HG03135 (cell line): ENCODE measurements around the gene JAGN1.
"Not testable (repeated sequence)": the region's sequence is repeated elsewhere in the genome, so short reads cannot be mapped to it uniquely, and the experiment has no call there.

Source experiments
- ATAC-seq: cut with Tn5 transposase; IDR thresholded peaks from one replicate; pipeline ENCODE4 v1.9.1; 2021; ENCODE audit warnings: mild to moderate bottlenecking, moderate library complexity; ENCODE audit not compliant: unreplicated experiment

Gene JAGN1

DNA sequence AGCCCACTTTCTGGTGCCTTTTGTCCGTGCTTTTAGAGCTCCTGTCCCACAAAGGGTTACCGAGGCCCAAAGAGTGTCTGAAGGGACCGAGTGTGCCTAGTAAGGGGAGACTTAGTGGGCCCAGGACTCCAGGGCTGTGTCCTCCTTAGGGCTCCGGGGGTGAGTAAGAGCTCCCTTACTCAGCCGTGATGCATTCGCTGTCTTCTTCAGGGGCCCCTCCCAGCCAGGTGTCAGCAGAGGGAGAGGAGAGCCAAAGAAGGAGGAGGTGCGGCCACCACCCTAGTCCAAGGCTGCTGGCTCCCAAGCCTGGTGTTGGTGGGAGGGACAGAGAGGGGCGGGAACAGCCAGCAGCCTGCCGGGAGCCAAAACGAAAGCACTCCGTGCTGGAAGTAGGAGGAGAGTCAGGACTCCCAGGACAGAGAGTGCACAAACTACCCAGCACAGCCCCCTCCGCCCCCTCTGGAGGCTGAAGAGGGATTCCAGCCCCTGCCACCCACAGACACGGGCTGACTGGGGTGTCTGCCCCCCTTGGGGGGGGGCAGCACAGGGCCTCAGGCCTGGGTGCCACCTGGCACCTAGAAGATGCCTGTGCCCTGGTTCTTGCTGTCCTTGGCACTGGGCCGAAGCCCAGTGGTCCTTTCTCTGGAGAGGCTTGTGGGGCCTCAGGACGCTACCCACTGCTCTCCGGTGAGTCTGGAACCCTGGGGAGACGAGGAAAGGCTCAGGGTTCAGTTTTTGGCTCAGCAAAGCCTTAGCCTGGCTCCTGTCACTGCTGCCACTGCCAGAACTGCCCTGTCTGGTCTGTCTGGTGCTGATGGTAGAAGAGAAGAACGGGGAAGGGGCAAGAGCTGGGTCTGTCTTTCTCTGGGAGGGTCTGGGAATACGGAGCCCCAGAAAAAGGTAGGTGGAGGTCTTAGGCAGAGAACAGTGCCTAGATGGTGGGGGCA is 26.6 kb downstream of the JAGN1 start, which contains the start of gene IL17RC:
IL17RC (plus strand) TSS at position 365 of the 947 bp plus-strand sequence; CDS start at position 583, 218 bp downstream.
- no peak for ATAC-seq

DNA sequence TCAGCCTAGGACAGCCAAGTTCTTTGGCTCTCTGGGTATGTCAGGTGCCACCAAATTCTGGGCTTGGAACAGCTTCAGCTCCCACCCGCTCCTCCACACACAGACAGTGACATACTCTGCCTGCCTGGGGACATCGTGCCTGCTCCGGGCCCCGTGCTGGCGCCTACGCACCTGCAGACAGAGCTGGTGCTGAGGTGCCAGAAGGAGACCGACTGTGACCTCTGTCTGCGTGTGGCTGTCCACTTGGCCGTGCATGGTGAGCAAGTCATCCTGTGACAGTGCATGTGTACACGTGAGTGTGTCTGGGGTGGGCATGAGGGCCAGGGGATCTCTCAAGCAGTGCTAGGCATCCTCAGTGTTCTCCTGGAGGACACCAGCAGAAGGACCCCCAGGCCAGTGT is 27.4 kb downstream of the JAGN1 start:
- ATAC-seq, result no peak

DNA sequence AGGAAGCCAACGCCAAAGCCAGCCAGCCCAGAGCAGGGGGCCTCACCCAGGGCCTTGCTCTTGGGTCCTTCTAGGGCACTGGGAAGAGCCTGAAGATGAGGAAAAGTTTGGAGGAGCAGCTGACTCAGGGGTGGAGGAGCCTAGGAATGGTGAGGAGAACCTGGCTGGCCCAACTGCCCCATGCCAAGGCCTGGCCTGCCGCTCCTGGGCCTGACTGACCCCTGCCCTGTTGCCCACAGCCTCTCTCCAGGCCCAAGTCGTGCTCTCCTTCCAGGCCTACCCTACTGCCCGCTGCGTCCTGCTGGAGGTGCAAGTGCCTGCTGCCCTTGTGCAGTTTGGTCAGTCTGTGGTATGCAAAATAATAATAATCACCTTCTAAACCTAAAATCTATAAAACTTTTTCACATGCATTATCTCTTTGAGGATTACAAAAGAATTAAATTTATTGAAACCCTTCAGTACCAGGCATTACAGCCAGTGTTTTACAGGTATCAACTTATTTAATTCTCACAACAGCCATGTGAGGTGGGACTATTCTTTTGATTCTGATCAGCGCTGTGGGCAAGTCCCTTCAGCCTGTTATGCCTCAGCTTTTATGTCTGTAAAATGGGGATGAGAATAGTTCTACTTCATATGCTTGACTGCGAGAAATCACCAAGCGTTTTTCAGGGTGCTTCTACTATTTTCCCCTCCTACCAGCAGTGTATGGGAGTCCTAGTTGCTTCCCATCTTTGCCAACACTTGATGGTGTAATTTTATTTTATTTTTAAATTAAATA is 28.0 kb downstream of the JAGN1 start:
- no peak for ATAC-seq

DNA sequence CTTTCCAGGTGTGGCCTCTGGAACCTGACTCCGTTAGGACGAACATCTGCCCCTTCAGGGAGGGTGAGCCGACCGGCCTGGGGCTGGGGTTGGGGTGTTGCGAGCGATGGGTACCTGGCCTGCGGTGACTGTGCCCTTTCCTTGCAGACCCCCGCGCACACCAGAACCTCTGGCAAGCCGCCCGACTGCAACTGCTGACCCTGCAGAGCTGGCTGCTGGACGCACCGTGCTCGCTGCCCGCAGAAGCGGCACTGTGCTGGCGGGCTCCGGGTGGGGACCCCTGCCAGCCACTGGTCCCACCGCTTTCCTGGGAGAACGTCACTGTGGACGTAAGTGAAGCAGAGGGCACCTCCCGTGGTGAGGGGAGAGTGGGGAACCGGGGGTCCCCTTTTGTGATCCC is 37.7 kb downstream of the JAGN1 start:
- ATAC-seq, result no peak

DNA sequence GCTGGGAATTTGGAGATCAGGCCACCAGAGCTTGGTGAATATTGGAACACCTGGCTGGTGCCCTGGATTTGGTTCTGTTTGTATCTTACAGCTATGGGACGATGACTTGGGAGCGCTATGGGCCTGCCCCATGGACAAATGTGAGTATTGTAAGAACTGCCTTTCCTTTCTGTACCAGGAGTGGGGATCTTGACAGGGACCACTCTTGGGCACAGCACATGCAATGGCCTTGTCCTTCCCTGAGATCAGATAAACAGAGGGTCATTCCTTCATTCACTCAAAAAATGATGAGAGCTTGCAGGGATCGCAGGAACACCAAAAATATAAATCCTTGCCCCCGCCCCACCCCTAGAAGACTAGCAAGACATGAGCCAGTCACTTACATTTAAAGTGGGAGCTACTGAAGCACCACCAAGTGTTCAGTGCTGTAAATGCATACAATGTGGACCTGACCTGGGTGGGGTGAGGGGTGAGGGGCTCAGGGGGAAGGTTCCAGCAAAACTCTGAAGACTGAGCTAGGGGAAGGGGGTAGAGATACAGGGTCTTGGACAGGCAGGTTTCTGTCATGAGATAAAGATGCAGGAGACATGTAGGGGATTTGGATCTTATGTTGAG is 40.5 kb downstream of the JAGN1 start:
- ATAC-seq, result no peak

DNA sequence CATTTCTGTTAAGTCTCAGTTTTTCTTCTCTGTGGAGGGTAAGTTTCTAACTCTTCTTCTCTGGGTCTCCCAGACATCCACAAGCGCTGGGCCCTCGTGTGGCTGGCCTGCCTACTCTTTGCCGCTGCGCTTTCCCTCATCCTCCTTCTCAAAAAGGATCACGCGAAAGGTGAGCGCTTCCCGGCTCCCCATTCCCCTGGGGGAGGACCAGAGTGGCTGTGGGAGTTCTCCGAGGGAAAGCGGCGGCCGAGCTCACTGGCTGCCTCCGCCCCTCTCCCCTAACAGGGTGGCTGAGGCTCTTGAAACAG is 42.1 kb downstream of the JAGN1 start:
- ATAC-seq, result no peak

DNA sequence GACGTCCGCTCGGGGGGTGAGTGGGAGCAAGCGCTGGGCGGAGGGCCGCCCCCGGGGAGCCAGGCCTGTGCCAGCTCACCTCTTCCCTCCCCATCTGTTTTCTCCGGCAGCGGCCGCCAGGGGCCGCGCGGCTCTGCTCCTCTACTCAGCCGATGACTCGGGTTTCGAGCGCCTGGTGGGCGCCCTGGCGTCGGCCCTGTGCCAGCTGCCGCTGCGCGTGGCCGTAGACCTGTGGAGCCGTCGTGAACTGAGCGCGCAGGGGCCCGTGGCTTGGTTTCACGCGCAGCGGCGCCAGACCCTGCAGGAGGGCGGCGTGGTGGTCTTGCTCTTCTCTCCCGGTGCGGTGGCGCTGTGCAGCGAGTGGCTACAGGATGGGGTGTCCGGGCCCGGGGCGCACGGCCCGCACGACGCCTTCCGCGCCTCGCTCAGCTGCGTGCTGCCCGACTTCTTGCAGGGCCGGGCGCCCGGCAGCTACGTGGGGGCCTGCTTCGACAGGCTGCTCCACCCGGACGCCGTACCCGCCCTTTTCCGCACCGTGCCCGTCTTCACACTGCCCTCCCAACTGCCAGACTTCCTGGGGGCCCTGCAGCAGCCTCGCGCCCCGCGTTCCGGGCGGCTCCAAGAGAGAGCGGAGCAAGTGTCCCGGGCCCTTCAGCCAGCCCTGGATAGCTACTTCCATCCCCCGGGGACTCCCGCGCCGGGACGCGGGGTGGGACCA is 42.6 kb downstream of the JAGN1 start:
- peak; percentile 66 for ATAC-seq

DNA sequence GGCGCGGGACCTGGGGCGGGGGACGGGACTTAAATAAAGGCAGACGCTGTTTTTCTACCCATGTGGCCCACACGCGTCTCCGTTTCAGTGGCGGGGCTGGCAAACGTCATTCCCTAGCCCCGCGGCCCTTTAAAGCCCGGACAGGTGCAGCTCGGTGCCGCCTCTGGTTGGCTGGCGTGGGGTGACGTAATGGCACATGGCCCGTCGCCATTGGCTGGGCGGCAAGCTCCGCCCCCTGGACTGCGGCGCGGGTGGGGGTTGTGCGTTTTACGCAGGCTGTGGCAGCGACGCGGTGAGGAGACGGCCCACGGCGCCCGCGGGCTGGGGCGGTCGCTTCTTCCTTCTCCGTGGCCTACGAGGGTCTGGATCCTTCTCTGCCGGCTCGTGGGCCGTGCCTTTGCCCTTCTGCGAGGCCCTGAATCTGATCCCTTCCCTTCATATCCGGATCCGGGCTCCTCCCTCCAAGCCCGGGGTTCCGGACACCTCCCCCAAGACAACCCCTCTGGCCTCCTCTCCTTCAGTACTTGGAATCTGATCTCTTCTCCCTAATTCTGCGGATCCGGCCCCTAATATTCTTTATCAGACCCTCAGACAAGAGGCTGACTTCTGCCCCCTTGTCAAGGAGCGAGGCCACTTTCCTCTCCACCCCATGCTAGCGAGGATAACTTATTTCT is 43.3 kb downstream of the JAGN1 start, which contains the start of gene CRELD1:
CRELD1 (plus strand) TSS at position 274 of the 674 bp plus-strand sequence. CDS start 605 bp downstream, outside the sequence.
- ATAC-seq, result peak; percentile 88

DNA sequence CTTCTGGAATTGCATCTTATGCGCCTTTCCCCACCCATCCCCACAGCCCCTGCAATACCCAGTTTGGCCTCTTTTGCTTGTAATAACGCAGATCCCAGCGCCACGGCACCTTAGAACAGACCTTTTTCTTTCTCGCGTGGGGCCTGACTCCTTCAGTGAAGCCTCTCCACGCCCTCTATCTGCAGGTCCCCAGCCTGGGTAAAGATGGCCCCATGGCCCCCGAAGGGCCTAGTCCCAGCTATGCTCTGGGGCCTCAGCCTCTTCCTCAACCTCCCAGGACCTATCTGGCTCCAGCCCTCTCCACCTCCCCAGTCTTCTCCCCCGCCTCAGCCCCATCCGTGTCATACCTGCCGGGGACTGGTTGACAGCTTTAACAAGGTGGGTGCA is 43.8 kb downstream of the JAGN1 start:
- peak; percentile 1 for ATAC-seq

DNA sequence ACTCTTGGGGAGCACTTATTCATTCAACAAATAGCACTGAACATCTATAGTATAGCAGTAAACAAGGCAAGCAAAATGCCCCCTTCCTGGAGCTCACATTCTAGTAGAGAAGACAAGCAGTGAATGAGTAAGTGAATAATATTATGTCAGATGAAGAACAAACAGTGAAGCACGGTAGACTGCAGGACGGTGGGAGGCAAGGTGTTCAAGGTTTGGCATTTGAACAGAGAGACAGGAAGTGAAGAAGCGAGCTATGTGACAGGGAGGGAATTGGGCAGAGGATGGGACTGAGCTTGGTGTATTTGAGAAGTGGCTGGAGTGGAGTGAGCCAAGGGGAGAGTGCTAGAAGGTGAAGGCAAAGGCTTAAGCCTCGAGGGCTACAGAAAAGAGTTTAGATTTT is 44.6 kb downstream of the JAGN1 start:
- ATAC-seq, result no peak

DNA sequence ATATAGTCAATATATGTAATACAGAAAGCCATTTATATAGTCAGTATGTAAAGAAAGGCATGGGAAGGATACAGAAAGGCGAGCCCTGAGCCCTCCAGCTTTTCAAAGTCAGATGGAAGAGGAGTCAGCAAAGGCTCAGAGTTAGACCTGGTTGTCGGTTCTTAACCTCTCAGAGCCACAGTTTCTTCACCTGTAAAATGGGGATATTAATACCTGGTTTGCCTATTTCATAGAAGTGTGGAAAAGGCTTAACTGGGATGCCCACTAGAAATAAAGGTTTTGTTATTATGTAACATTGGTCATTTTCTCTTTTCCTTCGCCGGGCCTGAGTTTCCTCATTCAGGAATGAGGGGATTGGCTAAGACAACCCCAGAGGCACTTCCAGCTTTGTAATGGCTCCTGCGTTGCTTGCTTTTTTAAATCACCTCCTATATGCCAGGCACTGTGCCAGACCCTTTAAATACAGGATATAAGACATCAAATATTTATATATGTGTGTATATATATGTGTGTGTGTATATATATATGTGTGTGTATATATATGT is 45.6 kb downstream of the JAGN1 start:
- no peak for ATAC-seq

DNA sequence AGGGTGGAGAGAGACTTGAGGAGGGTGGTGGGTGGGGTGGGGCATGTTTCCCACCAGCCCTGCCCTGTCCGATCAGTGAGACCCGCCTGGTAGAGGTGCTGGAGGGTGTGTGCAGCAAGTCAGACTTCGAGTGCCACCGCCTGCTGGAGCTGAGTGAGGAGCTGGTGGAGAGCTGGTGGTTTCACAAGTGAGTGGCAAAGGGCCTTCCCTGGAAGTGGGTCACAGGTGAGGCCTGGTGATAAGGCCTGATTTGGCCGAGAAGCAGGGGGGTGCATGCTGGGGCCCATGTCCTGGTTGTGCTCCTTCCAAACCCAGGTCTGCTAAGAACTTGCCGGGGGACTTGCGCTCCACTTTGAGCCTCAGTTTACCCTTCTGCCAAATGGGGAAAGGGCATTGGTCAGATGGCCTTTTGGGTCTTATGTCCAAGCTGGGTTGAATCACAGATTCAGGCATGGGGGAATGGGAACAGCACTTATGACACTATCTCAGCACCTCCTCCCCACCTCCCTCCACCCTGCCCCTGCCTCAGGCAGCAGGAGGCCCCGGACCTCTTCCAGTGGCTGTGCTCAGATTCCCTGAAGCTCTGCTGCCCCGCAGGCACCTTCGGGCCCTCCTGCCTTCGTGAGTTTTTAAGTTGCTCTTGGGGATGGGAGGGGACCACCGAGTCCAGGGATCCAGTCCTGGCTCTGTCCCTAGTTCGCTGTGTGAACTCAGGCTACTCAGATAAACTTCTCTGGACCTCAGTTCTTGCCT is 47.3 kb downstream of the JAGN1 start:
- no peak for ATAC-seq

DNA sequence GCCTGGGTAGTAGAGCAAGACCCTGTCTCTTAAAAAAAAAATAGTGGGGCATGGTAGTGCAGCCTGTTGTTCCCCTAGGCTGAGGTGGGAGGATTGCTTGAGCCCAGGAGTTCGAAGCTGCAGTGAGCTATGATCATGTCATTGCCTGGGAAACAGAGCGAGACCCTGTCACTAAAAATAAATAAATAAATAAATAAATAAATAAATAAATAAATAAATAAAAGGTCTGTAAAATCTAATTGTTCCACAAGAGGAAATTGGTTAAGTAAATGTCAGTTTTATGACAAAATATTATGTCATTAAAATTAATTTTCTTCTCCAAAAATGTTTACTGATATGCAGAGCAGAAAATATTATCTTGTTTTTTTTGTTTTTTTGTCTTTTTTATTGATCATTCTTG is 48.6 kb downstream of the JAGN1 start:
- no peak for ATAC-seq

DNA sequence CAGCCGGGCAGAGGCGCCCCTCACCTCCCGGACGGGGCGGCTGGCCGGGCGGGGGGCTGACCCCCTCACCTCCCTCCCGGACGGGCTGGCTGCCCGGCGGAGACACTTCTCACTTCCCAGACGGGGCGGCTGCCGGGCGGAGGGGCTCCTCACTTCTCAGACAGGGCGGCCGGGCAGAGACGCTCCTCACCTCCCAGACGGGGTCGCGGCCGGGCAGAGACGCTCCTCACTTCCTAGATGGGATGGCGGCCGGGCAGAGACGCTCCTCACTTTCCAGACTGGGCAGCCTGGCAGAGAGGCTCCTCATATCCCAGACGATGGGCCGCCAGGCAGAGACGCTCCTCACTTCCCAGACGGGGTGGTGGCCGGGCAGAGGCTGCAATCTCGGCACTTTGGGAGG is 49.5 kb downstream of the JAGN1 start:
- ATAC-seq, result not testable (repeated sequence)

DNA sequence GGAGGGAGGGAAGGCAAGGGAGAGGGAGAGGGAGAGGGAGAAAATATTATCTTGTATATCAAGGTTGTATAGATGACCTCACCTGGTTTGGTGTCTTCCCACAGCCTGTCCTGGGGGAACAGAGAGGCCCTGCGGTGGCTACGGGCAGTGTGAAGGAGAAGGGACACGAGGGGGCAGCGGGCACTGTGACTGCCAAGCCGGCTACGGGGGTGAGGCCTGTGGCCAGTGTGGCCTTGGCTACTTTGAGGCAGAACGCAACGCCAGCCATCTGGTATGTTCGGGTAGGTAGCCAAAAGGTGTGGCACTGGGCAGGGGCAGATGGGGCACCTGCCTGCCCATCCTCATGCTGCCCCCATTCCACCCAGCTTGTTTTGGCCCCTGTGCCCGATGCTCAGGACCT is 50.3 kb downstream of the JAGN1 start:
- ATAC-seq, result no peak

DNA sequence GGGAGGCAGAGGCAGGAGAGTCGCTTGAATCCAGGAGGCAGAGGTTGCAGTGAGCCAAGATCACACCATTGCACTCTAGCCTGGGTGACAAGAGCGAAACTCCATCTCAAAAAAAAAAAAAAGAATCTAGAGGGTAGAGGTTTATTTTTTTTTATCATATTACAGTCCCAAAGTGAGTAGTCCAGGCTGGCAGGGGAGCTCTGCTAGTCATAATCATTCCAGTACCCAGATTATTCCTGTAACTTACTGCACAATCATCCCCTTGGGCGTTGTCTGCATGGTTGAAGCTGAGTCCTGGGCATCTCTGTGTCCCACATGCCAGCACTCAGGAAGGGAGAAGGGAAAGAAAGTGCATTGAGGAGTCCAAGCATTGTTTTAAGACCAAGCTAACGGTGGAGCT is 51.8 kb downstream of the JAGN1 start:
- no peak for ATAC-seq

DNA sequence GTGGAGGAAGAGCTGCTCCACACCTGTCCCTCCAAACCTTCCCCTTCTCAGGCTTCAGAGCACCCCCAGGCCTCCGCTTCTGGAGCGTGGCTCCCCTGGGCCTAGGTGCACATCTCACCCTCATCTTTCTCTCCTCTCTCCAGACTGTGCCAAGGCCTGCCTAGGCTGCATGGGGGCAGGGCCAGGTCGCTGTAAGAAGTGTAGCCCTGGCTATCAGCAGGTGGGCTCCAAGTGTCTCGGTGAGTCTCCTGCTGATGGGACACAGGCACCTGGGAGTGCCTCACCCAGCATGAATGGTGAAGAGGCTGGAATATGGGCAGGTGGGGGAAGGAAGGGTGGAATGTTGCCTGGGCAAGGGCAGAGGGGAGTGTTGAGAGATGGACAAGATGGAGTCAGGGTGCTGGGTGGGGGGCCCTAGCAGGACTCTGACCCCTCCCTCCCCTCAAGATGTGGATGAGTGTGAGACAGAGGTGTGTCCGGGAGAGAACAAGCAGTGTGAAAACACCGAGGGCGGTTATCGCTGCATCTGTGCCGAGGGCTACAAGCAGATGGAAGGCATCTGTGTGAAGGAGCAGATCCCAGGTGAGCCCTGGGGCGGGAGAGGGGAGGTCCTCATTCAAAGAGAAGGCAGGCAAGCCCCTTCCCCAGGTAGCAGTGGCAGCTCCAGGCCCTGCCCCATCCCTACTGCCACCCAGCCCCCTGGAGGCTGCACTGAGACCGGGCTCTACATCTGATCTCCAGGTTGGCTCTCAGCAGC is 52.7 kb downstream of the JAGN1 start:
- ATAC-seq, result no peak
